ENCODE results near the gene DGAT2L6. TPM values are rescaled to one million over a fixed set of nuclear protein-coding genes. Genes with fewer than 3 reads are reported as not detected.

Gene DGAT2L6
- total RNA-seq, 1 experiment from 2014 or later = not detected

- CTCF ChIA-PET = no interaction called here
- BruUV-seq (replicated peaks) = no TSS peak
- peaks cover 13% of the 10 kb centered on the region for H3K4me1 Mint-ChIP-seq (ENCODE audit: low read depth, unreplicated experiment)
- H3K27me3 Mint-ChIP-seq (ENCODE audit: unreplicated experiment) = no peaks in the 10 kb centered on the region
- H3K27ac Mint-ChIP-seq (ENCODE audit: unreplicated experiment) = no peak overlapping the region
- H3K9me3 Mint-ChIP-seq (ENCODE audit: low read depth, unreplicated experiment) = no peaks in the 10 kb centered on the region
- intact Hi-C loops (cut with micrococcal nuclease; ENCODE audit: unreplicated experiment) = no loop called here
- no peak for DNase-seq
- no peak for TF ChIP-seq CTCF (IDR thresholded peaks at IDR 0.05; ENCODE audit: unreplicated experiment)
- no peak overlapping the region for H3K4me3 Mint-ChIP-seq (ENCODE audit: low read depth, unreplicated experiment)
- no peaks in the 10 kb centered on the region for H3K36me3 Mint-ChIP-seq (ENCODE audit: insufficient read depth, unreplicated experiment)
These were observed 4.3 kb upstream of the DGAT2L6 start for GRCh38 chrX:70172964-70173363.

DNA sequence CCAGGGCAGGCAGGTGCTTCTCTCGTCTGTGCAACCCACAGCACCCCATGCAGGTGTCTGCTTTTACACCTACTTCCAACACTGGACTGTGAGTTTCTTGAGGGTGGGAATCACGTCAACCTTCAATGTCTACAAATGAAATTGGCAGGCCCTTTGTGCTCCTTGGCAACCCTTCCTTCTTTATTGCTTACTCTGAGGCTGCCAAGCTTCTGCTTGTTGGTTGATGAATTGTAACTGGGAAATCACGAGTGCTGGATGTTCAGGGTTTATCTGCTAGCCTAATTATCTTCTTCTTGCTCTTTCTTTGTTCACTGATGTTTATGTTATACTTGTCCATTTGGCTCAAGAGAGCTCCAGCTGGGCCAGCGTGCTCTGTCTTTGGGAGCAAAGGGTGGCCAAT lies 2.5 kb upstream of the DGAT2L6 start:
- intact Hi-C loops (cut with micrococcal nuclease; ENCODE audit: unreplicated experiment) = no loop called here
- DNase-seq = no peak
- no peak overlapping the region for H3K4me3 Mint-ChIP-seq (ENCODE audit: low read depth, unreplicated experiment)

DNA sequence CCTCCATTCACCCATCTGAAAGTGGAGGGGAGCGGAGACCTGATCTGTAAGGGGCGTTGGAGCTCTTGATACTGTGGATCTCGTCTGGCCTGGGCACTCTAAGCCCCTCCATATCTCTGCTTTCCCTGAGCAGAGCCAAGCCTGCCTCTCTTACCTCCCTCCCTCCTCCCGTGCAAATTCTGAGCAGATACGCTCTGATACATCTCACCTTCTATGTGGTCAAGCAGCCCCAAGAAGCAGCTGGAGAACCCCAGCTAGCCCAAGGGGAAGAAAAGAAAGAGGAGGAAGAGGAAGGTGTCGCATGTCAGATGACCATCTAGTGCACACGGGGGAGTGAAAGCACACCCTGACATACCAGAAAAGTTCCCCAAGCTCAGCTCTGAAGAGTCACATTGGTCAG lies 1.9 kb upstream of the DGAT2L6 start:
- CTCF ChIA-PET = no interaction called here
- no peak overlapping the region for H3K4me3 Mint-ChIP-seq (ENCODE audit: low read depth, unreplicated experiment)
- no peaks in the 10 kb centered on the region for H3K4me1 Mint-ChIP-seq (ENCODE audit: low read depth, unreplicated experiment)
- no peaks in the 10 kb centered on the region for H3K36me3 Mint-ChIP-seq (ENCODE audit: insufficient read depth, unreplicated experiment)
- TF ChIP-seq CTCF (IDR thresholded peaks at IDR 0.05; ENCODE audit: unreplicated experiment) = no peak
- H3K27ac Mint-ChIP-seq (ENCODE audit: unreplicated experiment) = no peak overlapping the region
- no peak for DNase-seq
- intact Hi-C loops (cut with micrococcal nuclease; ENCODE audit: unreplicated experiment) = no loop called here
- no peaks in the 10 kb centered on the region for H3K27me3 Mint-ChIP-seq (ENCODE audit: unreplicated experiment)
- no peaks in the 10 kb centered on the region for H3K9me3 Mint-ChIP-seq (ENCODE audit: low read depth, unreplicated experiment)
- BruUV-seq (replicated peaks) = no TSS peak

More for the DNA sequence above, 2.5 kb upstream of the DGAT2L6 start:
- TF ChIP-seq CTCF (IDR thresholded peaks at IDR 0.05; ENCODE audit: unreplicated experiment) = no peak
- no peaks in the 10 kb centered on the region for H3K27me3 Mint-ChIP-seq (ENCODE audit: unreplicated experiment)
- H3K27ac Mint-ChIP-seq (ENCODE audit: unreplicated experiment) = no peak overlapping the region
- H3K36me3 Mint-ChIP-seq (ENCODE audit: insufficient read depth, unreplicated experiment) = no peaks in the 10 kb centered on the region
- CTCF ChIA-PET = no interaction called here
- no TSS peak for BruUV-seq (replicated peaks)
- H3K9me3 Mint-ChIP-seq (ENCODE audit: low read depth, unreplicated experiment) = no peaks in the 10 kb centered on the region
- no peaks in the 10 kb centered on the region for H3K4me1 Mint-ChIP-seq (ENCODE audit: low read depth, unreplicated experiment)

DNA sequence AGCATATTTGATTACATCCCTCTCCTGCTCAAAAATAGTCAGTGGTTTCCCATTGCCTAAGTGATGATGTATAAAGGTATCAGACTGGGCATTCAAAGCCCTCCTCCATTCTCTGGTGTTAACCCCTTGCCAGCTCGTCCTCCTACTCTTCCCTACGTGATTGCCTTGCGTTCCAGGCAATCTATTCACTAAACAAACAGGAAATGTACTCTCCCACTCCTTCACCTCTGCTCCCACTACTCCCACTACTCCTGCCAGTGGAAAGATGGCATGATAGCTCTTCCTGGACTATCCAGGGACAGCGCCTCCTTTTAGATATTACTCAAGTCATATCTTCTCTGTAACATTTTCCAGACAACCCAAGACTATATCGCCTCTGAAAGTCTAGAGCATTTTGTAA lies 5.8 kb downstream of the DGAT2L6 start:
- H3K4me1 Mint-ChIP-seq (ENCODE audit: low read depth, unreplicated experiment) = no peaks in the 10 kb centered on the region
- no peak overlapping the region for H3K4me3 Mint-ChIP-seq (ENCODE audit: low read depth, unreplicated experiment)
- BruUV-seq (replicated peaks) = no TSS peak
- CTCF ChIA-PET = no interaction called here
- peaks cover 54% of the 10 kb centered on the region for H3K27me3 Mint-ChIP-seq (ENCODE audit: unreplicated experiment)
- H3K9me3 Mint-ChIP-seq (ENCODE audit: low read depth, unreplicated experiment) = no peaks in the 10 kb centered on the region
- no peaks in the 10 kb centered on the region for H3K36me3 Mint-ChIP-seq (ENCODE audit: insufficient read depth, unreplicated experiment)
- no peak for TF ChIP-seq CTCF (IDR thresholded peaks at IDR 0.05; ENCODE audit: unreplicated experiment)
- intact Hi-C loops (cut with micrococcal nuclease; ENCODE audit: unreplicated experiment) = no loop called here
- no peak for DNase-seq
- no peak overlapping the region for H3K27ac Mint-ChIP-seq (ENCODE audit: unreplicated experiment)
